Endodermal cell (in vitro differentiated cells): ENCODE measurements around the gene SOX5. TPM values are rescaled to one million over a fixed set of nuclear protein-coding genes. Genes with fewer than 3 reads are reported as not detected.

Experiments used
- DNase-seq: peaks from one replicate; pipeline ENCODE4 v3.0.0-alpha.2; 2017
- H3K27ac ChIP-seq: 2 replicates; pipeline ENCODE4 v1.5.1; 2013; ENCODE audit warnings: mild to moderate bottlenecking, low read depth, low read length, moderate library complexity
- H3K27me3 ChIP-seq: 2 replicates; pipeline ENCODE4 v1.6.1; 2013; ENCODE audit warnings: mild to moderate bottlenecking, low read length, moderate library complexity; ENCODE audit not compliant: insufficient read depth, control insufficient read depth, poor library complexity, severe bottlenecking
- H3K36me3 ChIP-seq: 2 replicates; pipeline ENCODE4 v1.7.0; 2013; ENCODE audit warnings: mild to moderate bottlenecking, low read length, moderate library complexity; ENCODE audit not compliant: control insufficient read depth, insufficient read depth
- H3K4me1 ChIP-seq: one replicate; pipeline ENCODE4 v1.7.0; 2013; ENCODE audit warnings: low read length; ENCODE audit not compliant: control insufficient read depth, insufficient read depth
- H3K4me3 ChIP-seq: 2 replicates; pipeline ENCODE4 v1.5.1; 2013; ENCODE audit warnings: mild to moderate bottlenecking, low read length, moderate library complexity
- H3K9ac ChIP-seq: 2 replicates; pipeline ENCODE4 v1.6.1; 2013; ENCODE audit warnings: mild to moderate bottlenecking, low read length, moderate library complexity; ENCODE audit not compliant: poor library complexity, severe bottlenecking; ENCODE audit errors: extremely low read depth
- H3K9me3 ChIP-seq: 2 replicates; pipeline ENCODE4 v1.6.1; 2013; ENCODE audit warnings: mild to moderate bottlenecking, low read length, moderate library complexity; ENCODE audit not compliant: control insufficient read depth
- H3K27ac Mint-ChIP-seq: 2 replicates; pipeline ENCODE4 v1.8.0; 2020; ENCODE audit warnings: mixed read lengths
- H3K27me3 Mint-ChIP-seq: 2 replicates; pipeline ENCODE4 v1.8.0; 2021; ENCODE audit warnings: mild to moderate bottlenecking, mixed read lengths; ENCODE audit not compliant: insufficient read depth
- H3K36me3 Mint-ChIP-seq: 2 replicates; pipeline ENCODE4 v1.8.0; 2020; ENCODE audit warnings: low read depth, mixed read lengths
- H3K4me1 Mint-ChIP-seq: 2 replicates; pipeline ENCODE4 v1.8.0; 2020; ENCODE audit warnings: mixed read lengths
- H3K4me3 Mint-ChIP-seq: 2 replicates; pipeline ENCODE4 v1.8.0; 2020; ENCODE audit warnings: mild to moderate bottlenecking, moderate library complexity, mixed read lengths
- H3K9me3 Mint-ChIP-seq: 2 replicates; pipeline ENCODE4 v1.8.0; 2020; ENCODE audit warnings: mild to moderate bottlenecking, mixed read lengths
- WGBS, 2 experiments: methylation state at CpG; one replicate each; pipeline versions ENCODE4 v1.1.5 to v1.1.7; 2013; ENCODE audit warnings: missing lambda C conversion rate in 2 of 2, mixed read lengths in 1 of 2; ENCODE audit not compliant: insufficient coverage in 1 of 2, insufficient read length in 1 of 2; 5-methylcytosine and 5-hydroxymethylcytosine counted together
- total RNA-seq, 2 donors: library from RNA; stranded (reverse); fragmentation: NEBNext Ultra II Directional in 1 of 2; extraction: Animal tissue kit (Norgen Biotek cat#: 25700) in 1 of 2; gene quantifications; 2 replicates in 1 of 2; 3 replicates in 1 of 2; pipeline ENCODE4 v1.2.1, GENCODE V29; 2021
- TF ChIP-seq, protein P1 (sequence below): fragments of 200-600 bp; sonication (generic); conservative IDR thresholded peaks from 2 replicates; pipeline ENCODE4 v1.5.0; 2021; ENCODE audit warnings: antibody characterized with exemption, mild to moderate bottlenecking

SOX5 gene
- total RNA-seq, 2 donors from 2014 or later: 6.8 to 30.7 TPM

- Histone ChIP-seq H3K27ac (no peak overlapping the region), H3K4me1 (no peaks in the 10 kb centered on the region), H3K9ac (no peak overlapping the region), H3K9me3 (no peaks in the 10 kb centered on the region), H3K36me3 (no peaks in the 10 kb centered on the region), H3K27me3 (no peaks in the 10 kb centered on the region), H3K4me3 (no peak overlapping the region)
- no peak overlapping the region for H3K27ac Mint-ChIP-seq
- H3K36me3 Mint-ChIP-seq: no peaks in the 10 kb centered on the region
- no peak for DNase-seq
- peaks cover 4% of the 10 kb centered on the region for H3K4me1 Mint-ChIP-seq
- no peak overlapping the region for H3K4me3 Mint-ChIP-seq
- WGBS, 2 experiments: no CpG with 5 or more reads among the region's 1 CpG
- TF ChIP-seq, protein P1, sequence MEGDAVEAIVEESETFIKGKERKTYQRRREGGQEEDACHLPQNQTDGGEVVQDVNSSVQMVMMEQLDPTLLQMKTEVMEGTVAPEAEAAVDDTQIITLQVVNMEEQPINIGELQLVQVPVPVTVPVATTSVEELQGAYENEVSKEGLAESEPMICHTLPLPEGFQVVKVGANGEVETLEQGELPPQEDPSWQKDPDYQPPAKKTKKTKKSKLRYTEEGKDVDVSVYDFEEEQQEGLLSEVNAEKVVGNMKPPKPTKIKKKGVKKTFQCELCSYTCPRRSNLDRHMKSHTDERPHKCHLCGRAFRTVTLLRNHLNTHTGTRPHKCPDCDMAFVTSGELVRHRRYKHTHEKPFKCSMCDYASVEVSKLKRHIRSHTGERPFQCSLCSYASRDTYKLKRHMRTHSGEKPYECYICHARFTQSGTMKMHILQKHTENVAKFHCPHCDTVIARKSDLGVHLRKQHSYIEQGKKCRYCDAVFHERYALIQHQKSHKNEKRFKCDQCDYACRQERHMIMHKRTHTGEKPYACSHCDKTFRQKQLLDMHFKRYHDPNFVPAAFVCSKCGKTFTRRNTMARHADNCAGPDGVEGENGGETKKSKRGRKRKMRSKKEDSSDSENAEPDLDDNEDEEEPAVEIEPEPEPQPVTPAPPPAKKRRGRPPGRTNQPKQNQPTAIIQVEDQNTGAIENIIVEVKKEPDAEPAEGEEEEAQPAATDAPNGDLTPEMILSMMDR: no peak
- no peaks in the 10 kb centered on the region for H3K9me3 Mint-ChIP-seq
- no peaks in the 10 kb centered on the region for H3K27me3 Mint-ChIP-seq
These were observed 370.2 kb downstream of the SOX5 start for GRCh38 chr12:23579257-23579656.

GRCh38 chr12:23576372-23576771, 373.1 kb downstream of the SOX5 start:
- no peak for DNase-seq
- no peaks in the 10 kb centered on the region for H3K4me1 ChIP-seq
- H3K4me1 Mint-ChIP-seq: no peaks in the 10 kb centered on the region

DNA sequence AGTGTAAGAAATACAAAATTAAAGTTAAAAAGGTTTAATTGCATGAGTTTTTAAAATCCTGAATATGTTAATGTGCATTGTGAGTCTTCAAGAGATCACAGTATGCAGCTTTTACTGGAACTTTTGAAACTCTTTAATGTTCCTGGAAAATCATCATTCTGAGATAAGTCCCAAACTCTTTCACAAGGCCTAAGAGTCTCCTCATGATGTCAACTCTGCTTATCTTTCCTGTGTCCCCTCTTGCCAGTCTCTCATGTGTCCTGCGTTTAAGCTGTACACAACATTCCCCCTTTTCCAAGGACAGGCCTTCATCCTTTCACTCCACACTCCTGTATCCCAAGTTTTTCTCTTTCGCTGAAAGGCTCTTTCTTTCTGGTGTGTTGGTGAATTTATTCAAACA, 380.1 kb downstream of the SOX5 start:
- 95% methylated on average over 1 of the region's 2 CpGs; no CpG with 5 or more reads in 1 of the 2 experiments for WGBS, 2 experiments
- no peak overlapping the region for H3K4me3 Mint-ChIP-seq
- no peak overlapping the region for H3K4me3 ChIP-seq
- no peaks in the 10 kb centered on the region for H3K9me3 Mint-ChIP-seq
- no peaks in the 10 kb centered on the region for H3K27me3 ChIP-seq
- peaks cover 8% of the 10 kb centered on the region for H3K4me1 Mint-ChIP-seq
- no peak overlapping the region for H3K27ac Mint-ChIP-seq
- DNase-seq: no peak
- TF ChIP-seq, protein P1: no peak
- no peak overlapping the region for H3K9ac ChIP-seq
- peaks cover 4% of the 10 kb centered on the region for H3K4me1 ChIP-seq
- H3K27ac ChIP-seq: no peak overlapping the region
- no peaks in the 10 kb centered on the region for H3K36me3 ChIP-seq
- H3K27me3 Mint-ChIP-seq: no peaks in the 10 kb centered on the region
- no peaks in the 10 kb centered on the region for H3K9me3 ChIP-seq
- H3K36me3 Mint-ChIP-seq: peaks cover 29% of the 10 kb centered on the region

More at GRCh38 chr12:23576372-23576771, 373.1 kb downstream of the SOX5 start:
- Histone ChIP-seq H3K9ac (no peak overlapping the region), H3K9me3 (no peaks in the 10 kb centered on the region), H3K36me3 (no peaks in the 10 kb centered on the region), H3K27ac (no peak overlapping the region), H3K27me3 (no peaks in the 10 kb centered on the region), H3K4me3 (no peak overlapping the region)
- WGBS, 2 experiments: 81% methylated on average over 1 of the region's 2 CpGs; no CpG with 5 or more reads in 1 of the 2 experiments
- Mint-ChIP-seq H3K9me3 (no peaks in the 10 kb centered on the region), H3K4me3 (no peak overlapping the region), H3K27ac (no peak overlapping the region), H3K36me3 (peaks cover 7% of the 10 kb centered on the region), H3K27me3 (no peaks in the 10 kb centered on the region)
- TF ChIP-seq, protein P1: no peak
